ENCODE results near the gene MOSMO.

Gene MOSMO

DNA sequence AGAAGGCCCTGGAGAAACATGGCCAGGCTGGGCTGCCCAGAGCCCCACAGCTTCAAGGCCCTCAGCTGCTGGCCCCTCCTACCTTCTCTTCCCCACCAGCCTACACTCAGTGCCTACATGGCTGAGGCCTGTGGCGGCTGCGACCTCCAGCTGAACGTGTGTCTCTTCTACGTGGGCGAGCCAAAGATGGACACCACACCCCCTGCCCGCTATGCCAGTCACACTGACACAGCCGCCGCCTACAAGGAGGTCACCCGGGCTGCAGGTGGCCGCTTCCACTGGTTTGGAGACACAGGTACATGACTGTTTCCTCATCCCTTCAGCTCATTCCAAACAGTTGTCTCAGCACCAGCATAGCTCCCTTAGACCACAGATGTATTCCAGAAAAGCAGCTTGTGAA is 124.9 kb downstream of the MOSMO start:
- no peak for DNase-seq (ENCODE audit: low read depth in 3 of 3, low spot score in 1 of 3)

Data from stimulated activated CD4-positive, alpha-beta T cell treated with anti-CD3 and anti-CD28 coated beads, TNF-alpha, amount 100 ng/mL, for 1 hour (primary cell).